Stimulated activated effector memory CD8-positive, alpha-beta T cell treated with anti-CD3 and anti-CD28 coated beads, Interleukin-12 subunit alpha, Interleukin-12 subunit beta, amount 100 ng/mL, for 72 hours (primary cell): ENCODE results near the gene C21orf91.
A peak's percentile ranks its signal among the peaks of the same experiment; 100 is the strongest.

Source experiments
- ATAC-seq: fragments of 150-1000 bp; cut with Tn5 transposase; 2 replicates; pipeline ENCODE4 v1.10.0; 2021
- DNase-seq, 2 donors: peaks; one replicate each; pipeline ENCODE4 v3.0.0; 2021 to 2022; ENCODE audit warnings: low spot score in 2 of 2
- H3K27ac Mint-ChIP-seq: one replicate; pipeline ENCODE4 v1.8.0; 2022; ENCODE audit warnings: mild to moderate bottlenecking, mixed read lengths
- H3K36me3 Mint-ChIP-seq: one replicate; pipeline ENCODE4 v1.8.0; 2022; ENCODE audit warnings: mild to moderate bottlenecking, mixed read lengths
- H3K4me1 Mint-ChIP-seq: one replicate; pipeline ENCODE4 v1.8.0; 2022; ENCODE audit warnings: mixed read lengths
- H3K4me3 Mint-ChIP-seq: one replicate; pipeline ENCODE4 v1.8.0; 2022; ENCODE audit warnings: mild to moderate bottlenecking, mixed read lengths
- H3K9me3 Mint-ChIP-seq: one replicate; pipeline ENCODE4 v1.8.0; 2022; ENCODE audit warnings: mixed read lengths

Gene C21orf91

DNA sequence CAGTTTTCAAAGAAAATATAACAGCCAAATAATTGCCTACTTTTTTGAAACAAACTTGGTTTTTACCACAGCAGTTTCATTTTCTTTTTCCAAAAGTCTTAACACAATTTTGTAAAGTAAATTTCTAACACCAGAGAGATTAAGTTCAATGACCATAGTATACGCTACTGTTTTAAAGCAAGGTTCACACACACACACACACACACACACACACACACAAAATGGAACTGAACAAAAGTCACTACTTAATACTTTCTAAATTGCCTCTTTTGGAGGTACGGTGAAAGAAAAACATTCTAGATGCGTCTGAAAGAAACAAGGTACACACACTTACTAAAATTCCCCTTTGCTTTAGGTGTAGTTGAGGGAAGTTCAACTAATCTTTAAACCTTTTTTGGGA lies 30.1 kb downstream of the C21orf91 start:
- Mint-ChIP-seq H3K9me3 (no peaks in the 10 kb centered on the region), H3K27ac (peak overlapping the region; percentile 89), H3K4me1 (peaks cover 56% of the 10 kb centered on the region), H3K4me3 (peak overlapping the region; percentile 57), H3K36me3 (peaks cover 63% of the 10 kb centered on the region)
- ATAC-seq = no peak
- DNase-seq = no peak

GRCh38 chr21:17786851-17787181 lies 32.3 kb downstream of the C21orf91 start:
- Mint-ChIP-seq H3K4me3 (peak overlapping the region; percentile 38), H3K36me3 (peaks cover 47% of the 10 kb centered on the region), H3K4me1 (peaks cover 75% of the 10 kb centered on the region), H3K9me3 (no peaks in the 10 kb centered on the region), H3K27ac (peak overlapping the region; percentile 48)
- no peak for DNase-seq
- ATAC-seq = no peak

GRCh38 chr21:17786071-17786850 lies 32.9 kb downstream of the C21orf91 start:
- H3K9me3 Mint-ChIP-seq = no peaks in the 10 kb centered on the region
- H3K4me1 Mint-ChIP-seq = peaks cover 77% of the 10 kb centered on the region
- DNase-seq (peak in 1 of 2 donors; percentile 62), ATAC-seq (peak; percentile 63)
- peak overlapping the region; percentile 48 for H3K27ac Mint-ChIP-seq
- peak overlapping the region; percentile 38 for H3K4me3 Mint-ChIP-seq
- H3K36me3 Mint-ChIP-seq = peaks cover 41% of the 10 kb centered on the region

DNA sequence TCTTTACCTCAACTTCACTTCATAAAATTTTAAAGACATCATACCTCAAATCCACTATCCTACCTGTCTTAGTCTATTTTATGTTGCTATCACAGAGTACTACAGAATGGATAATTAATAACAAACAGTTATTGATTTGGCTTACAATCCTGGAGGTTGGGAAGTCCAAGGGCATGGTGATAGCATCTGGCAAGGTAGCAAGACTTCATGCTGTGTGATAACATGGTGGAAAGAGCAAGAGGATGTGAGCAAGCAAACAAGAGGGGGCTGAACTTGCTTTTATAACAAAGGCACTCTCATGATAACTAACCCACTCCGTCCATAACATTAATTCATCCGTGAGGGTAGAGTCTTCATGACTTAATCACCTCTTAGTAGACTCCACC lies 33.8 kb downstream of the C21orf91 start:
- peak overlapping the region; percentile 48 for H3K27ac Mint-ChIP-seq
- peak overlapping the region; percentile 52 for H3K4me3 Mint-ChIP-seq
- peaks cover 34% of the 10 kb centered on the region for H3K36me3 Mint-ChIP-seq
- no peaks in the 10 kb centered on the region for H3K9me3 Mint-ChIP-seq
- ATAC-seq = no peak
- H3K4me1 Mint-ChIP-seq = peaks cover 78% of the 10 kb centered on the region
- DNase-seq = no peak

DNA sequence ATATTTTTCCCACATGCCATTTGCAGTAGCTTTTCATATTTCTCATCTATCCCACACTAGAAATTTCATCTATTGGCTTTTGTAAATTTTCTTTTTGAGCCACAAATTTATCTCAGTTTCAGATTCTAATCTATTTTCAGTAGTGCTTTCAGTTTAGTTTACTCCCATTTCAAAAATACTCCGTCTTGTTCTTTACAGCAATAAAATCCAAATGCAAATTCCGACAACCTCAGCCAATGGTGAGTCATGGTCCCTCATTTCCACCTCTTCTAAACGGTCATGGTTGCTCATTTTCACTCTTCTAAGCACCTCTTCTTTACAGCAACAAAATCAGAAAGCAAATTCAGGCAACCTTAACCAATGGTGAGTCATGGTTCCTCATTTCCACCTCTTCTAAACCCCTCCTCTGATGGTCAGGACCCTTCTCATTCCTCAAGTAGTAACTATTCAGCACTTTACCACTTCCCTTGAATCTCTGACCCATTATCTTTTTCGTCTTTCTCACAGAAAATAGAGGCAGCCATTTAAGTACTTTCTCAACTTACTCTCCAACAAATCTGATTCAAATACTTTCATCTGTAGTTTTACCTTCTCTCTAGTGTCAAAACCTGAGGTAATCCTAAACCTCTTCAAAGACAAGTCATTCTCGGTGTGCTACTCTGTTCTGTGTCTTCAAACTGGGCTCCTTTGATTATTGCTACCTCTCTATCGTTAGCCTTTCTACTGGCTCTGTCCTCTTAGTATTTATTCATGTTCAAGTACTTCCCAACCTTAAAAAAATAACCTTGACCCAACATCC lies 34.4 kb downstream of the C21orf91 start:
- H3K27ac Mint-ChIP-seq = peak overlapping the region; percentile 48
- peak overlapping the region; percentile 52 for H3K4me3 Mint-ChIP-seq
- peaks cover 82% of the 10 kb centered on the region for H3K4me1 Mint-ChIP-seq
- ATAC-seq = peak; percentile 82
- H3K9me3 Mint-ChIP-seq = no peaks in the 10 kb centered on the region
- peak in 1 of 2 donors; percentile 60 for DNase-seq
- peaks cover 29% of the 10 kb centered on the region for H3K36me3 Mint-ChIP-seq

DNA sequence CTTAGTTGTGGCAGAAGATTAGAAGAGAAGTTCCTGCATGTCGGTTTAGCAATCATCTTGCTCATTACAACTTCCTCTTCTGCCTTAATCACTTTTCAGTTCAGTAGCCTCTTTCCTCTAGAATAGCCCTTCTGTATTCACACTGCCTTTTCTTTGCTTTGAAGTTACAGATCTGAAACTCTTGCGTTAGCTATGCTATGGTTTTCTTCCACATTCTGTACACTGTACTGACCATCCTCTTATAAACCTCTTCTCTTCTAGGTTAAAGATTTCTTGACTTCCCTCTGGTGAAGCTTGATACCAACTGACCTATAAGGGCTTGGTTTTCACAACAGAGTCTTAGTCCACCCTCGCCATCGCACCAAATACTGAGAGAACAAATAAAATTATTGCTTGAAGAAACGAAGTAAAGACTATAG lies 35.0 kb downstream of the C21orf91 start:
- peak; percentile 44 for ATAC-seq
- Mint-ChIP-seq H3K9me3 (no peaks in the 10 kb centered on the region), H3K4me3 (peak overlapping the region; percentile 52), H3K27ac (peak overlapping the region; percentile 48), H3K36me3 (peaks cover 27% of the 10 kb centered on the region), H3K4me1 (peaks cover 83% of the 10 kb centered on the region)
- no peak for DNase-seq

GRCh38 chr21:17783481-17784179 lies 35.5 kb downstream of the C21orf91 start:
- Mint-ChIP-seq H3K4me3 (peak overlapping the region; percentile 52), H3K36me3 (peaks cover 26% of the 10 kb centered on the region), H3K4me1 (peaks cover 83% of the 10 kb centered on the region), H3K9me3 (no peaks in the 10 kb centered on the region), H3K27ac (peak overlapping the region; percentile 48)
- ATAC-seq = peak; percentile 46
- DNase-seq = no peak

- no peak for ATAC-seq
- peaks cover 20% of the 10 kb centered on the region for H3K36me3 Mint-ChIP-seq
Measured at GRCh38 chr21:17783003-17783402, 36.2 kb downstream of the C21orf91 start.

DNA sequence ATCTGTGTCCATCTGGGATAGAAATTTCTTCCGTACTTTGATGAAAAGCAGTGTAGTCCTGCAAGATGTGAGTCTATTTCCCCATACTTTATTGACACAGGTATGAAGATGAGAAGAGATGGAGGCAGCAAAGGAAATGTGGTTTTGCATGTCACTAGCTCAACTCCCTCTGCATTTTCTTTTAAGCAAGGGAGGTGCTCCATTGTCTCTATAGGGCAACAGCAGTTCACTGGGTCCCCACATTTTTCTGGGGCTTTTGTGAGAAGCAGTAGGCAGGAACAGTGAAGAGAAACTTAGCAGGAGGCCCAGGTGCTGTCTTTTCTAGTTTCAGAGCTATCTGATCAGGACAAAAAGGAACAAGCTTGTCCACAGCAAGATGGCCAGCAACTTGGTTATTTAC lies 37.1 kb downstream of the C21orf91 start:
- Mint-ChIP-seq H3K36me3 (peaks cover 18% of the 10 kb centered on the region), H3K27ac (peak overlapping the region; percentile 56), H3K4me3 (peak overlapping the region; percentile 15), H3K4me1 (peaks cover 82% of the 10 kb centered on the region), H3K9me3 (no peaks in the 10 kb centered on the region)
- ATAC-seq = no peak
- DNase-seq = no peak

More at GRCh38 chr21:17783003-17783402, 36.2 kb downstream of the C21orf91 start:
- Mint-ChIP-seq H3K27ac (peak overlapping the region; percentile 56), H3K4me3 (no peak overlapping the region), H3K4me1 (peaks cover 76% of the 10 kb centered on the region), H3K9me3 (no peaks in the 10 kb centered on the region)
- no peak for DNase-seq

- Mint-ChIP-seq H3K9me3 (no peaks in the 10 kb centered on the region), H3K27ac (peak overlapping the region; percentile 4), H3K4me1 (peaks cover 82% of the 10 kb centered on the region), H3K36me3 (peaks cover 14% of the 10 kb centered on the region), H3K4me3 (peak overlapping the region; percentile 18)
- DNase-seq = no peak
- ATAC-seq = no peak
Measured at GRCh38 chr21:17781524-17781923, 37.6 kb downstream of the C21orf91 start.

- H3K36me3 Mint-ChIP-seq = peaks cover 12% of the 10 kb centered on the region
- H3K4me3 Mint-ChIP-seq = peak overlapping the region; percentile 18
- H3K27ac Mint-ChIP-seq = peak overlapping the region; percentile 4
- peaks cover 81% of the 10 kb centered on the region for H3K4me1 Mint-ChIP-seq
- DNase-seq = peak in 1 of 2 donors; percentile 68
- H3K9me3 Mint-ChIP-seq = no peaks in the 10 kb centered on the region
- ATAC-seq = peak; percentile 62
Measured at GRCh38 chr21:17780539-17780938, 38.6 kb downstream of the C21orf91 start.

DNA sequence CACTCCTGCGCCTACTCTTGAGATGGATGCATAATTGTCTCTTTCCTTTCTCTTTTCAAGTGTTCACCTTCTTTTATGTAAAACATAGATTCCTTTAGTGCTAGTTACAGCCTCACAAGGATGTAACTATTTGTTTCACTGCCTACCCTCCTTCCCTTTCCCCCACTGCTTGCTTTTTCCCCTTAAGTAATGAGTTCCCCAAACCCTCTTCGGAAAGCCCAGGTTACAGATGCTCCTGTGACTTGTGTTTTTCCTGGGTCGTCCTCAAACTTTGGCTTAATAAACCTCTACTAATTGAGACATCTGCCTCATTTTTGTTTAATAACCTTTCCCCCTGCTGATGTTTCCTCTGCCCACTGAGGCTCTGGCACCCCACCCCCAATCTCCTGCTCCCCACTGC lies 39.2 kb downstream of the C21orf91 start:
- peak overlapping the region; percentile 4 for H3K27ac Mint-ChIP-seq
- peaks cover 12% of the 10 kb centered on the region for H3K36me3 Mint-ChIP-seq
- no peak for ATAC-seq
- peaks cover 79% of the 10 kb centered on the region for H3K4me1 Mint-ChIP-seq
- H3K4me3 Mint-ChIP-seq = peak overlapping the region; percentile 18
- no peaks in the 10 kb centered on the region for H3K9me3 Mint-ChIP-seq
- DNase-seq = no peak

DNA sequence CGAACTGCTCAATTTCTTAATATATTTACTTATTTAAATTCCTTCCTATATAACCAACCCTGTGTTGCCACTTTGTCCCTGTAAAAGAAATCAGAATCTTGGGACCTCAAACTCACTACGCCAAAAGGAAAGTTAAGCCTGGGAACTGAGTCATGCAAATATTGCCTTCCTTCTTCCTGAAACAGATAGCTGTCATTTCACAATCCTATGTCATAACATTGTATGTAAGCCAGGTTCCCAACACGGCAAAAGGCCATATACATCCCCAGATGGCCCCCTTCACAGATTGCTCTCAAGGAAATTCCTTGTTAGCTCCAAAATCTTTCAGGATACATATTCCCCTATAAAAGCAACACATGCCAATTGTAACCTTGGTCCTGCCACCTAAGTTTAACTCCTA lies 39.7 kb downstream of the C21orf91 start:
- peak overlapping the region; percentile 4 for H3K27ac Mint-ChIP-seq
- ATAC-seq = no peak
- H3K9me3 Mint-ChIP-seq = peaks cover under 1% of the 10 kb centered on the region
- no peak for DNase-seq
- H3K36me3 Mint-ChIP-seq = peaks cover 12% of the 10 kb centered on the region
- no peak overlapping the region for H3K4me3 Mint-ChIP-seq
- peaks cover 79% of the 10 kb centered on the region for H3K4me1 Mint-ChIP-seq

- DNase-seq (no peak), ATAC-seq (peak; percentile 40)
- no peak overlapping the region for H3K4me3 Mint-ChIP-seq
- peaks cover 11% of the 10 kb centered on the region for H3K9me3 Mint-ChIP-seq
- H3K27ac Mint-ChIP-seq = no peak overlapping the region
- peaks cover 8% of the 10 kb centered on the region for H3K36me3 Mint-ChIP-seq
- peaks cover 62% of the 10 kb centered on the region for H3K4me1 Mint-ChIP-seq
Measured at GRCh38 chr21:17777072-17777765, 41.9 kb downstream of the C21orf91 start.
